HUES48 (cell line): ENCODE results near the gene TMEM266.

Source experiments
- H3K27ac ChIP-seq: one replicate; pipeline ENCODE4 v1.7.0; 2013; ENCODE audit warnings: low read depth, low read length, inconsistent platforms
- H3K27me3 ChIP-seq: 2 replicates; pipeline ENCODE4 v1.6.1; 2013; ENCODE audit warnings: mild to moderate bottlenecking, low read length; ENCODE audit not compliant: control insufficient read depth, insufficient read depth
- H3K36me3 ChIP-seq: 2 replicates; pipeline ENCODE4 v1.6.1; 2013; ENCODE audit warnings: low read length; ENCODE audit not compliant: control insufficient read depth, insufficient read depth
- H3K4me1 ChIP-seq: 2 replicates; pipeline ENCODE4 v1.6.1; 2013; ENCODE audit warnings: mild to moderate bottlenecking, low read length; ENCODE audit not compliant: control insufficient read depth, insufficient read depth
- H3K4me3 ChIP-seq: 2 replicates; pipeline ENCODE4 v1.5.1; 2013; ENCODE audit warnings: mild to moderate bottlenecking, low read depth, low read length
- H3K9ac ChIP-seq: 2 replicates; pipeline ENCODE4 v1.6.1; 2013; ENCODE audit warnings: mild to moderate bottlenecking, low read depth, low read length, moderate library complexity
- H3K9me3 ChIP-seq: 2 replicates; pipeline ENCODE4 v1.6.1; 2013; ENCODE audit warnings: low read length; ENCODE audit not compliant: control insufficient read depth, insufficient read depth

TMEM266 gene

DNA sequence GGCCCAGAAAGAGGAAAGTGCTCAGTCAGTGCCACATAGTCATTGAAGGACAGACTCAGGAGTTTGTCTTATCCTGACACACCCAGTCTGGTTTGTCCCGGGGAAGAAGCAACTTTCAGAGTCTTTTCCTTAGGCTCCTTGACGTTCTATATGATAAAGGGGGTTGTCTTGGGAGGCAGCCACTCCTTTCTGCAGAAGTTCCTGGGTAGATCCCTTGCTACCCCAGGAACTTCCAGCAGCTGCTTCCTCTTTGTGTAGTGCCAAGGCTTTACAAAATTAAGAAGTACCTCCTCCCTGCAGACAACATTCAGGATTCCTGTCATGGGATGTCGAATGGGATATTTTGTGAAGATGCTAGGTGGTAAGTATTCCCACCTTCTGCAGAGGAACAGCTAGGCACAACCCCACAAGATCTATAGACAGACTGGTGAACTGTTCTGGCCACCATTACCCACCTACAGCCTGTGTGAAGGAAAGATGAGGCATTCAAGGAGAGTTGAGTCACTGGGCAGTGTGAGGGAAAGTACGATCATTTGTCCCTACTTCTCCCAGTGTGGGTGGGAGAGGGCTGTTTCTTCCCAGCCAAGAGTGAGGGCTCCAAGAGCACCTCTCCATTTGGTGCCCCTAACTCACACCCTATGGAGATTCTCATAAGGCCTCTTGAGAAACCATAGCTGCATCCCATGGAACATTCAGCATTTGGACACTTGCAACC lies 11.3 kb downstream of the TMEM266 start:
- no peaks in the 10 kb centered on the region for H3K36me3 ChIP-seq
- H3K9ac ChIP-seq, result no peak overlapping the region
- H3K27ac ChIP-seq, result no peak overlapping the region

DNA sequence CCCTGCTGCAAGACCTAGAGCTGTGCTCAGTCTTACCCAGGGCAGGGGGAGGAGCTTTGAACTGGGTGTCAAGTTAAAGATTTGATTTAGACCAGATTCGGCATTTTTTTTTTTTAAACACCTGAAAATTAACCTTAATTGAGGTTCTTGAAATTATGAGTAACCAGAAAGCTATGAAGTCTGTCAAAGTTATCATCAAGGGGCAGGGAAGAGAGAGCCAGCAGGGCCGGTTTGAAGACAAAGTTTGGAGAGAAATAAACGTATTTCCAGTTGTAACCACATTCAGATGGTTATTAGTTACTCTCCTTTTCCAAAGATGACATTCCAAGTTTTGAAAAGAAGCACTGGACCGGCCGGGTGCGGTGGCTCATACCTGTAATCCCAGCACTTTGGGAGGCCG lies 12.0 kb downstream of the TMEM266 start:
- Histone ChIP-seq H3K4me3 (no peak overlapping the region), H3K9me3 (no peaks in the 10 kb centered on the region), H3K27ac (no peak overlapping the region), H3K27me3 (no peaks in the 10 kb centered on the region), H3K4me1 (no peaks in the 10 kb centered on the region), H3K36me3 (no peaks in the 10 kb centered on the region), H3K9ac (no peak overlapping the region)

More for the DNA sequence above, 11.3 kb downstream of the TMEM266 start:
- H3K27me3 ChIP-seq, result no peaks in the 10 kb centered on the region
- no peak overlapping the region for H3K4me3 ChIP-seq
- H3K4me1 ChIP-seq, result no peaks in the 10 kb centered on the region
- no peaks in the 10 kb centered on the region for H3K9me3 ChIP-seq

DNA sequence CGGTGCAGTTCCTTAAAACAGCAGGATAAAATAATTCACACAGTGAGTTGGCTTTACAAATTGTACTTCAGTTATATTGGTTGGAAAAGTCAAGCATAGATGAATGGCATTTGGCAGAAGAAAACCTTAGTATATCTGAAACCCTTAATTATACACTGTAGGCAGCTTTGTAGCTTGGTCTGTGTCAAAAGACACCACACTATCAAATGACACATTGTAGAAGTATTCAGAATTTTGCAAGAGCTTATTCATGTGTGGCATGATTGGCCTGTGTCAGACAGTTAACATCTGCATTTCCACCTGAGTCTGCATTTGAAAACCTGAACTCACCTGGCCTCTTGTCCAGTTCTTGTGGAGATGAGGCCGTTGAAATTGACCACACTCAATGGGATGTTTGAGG lies 13.8 kb downstream of the TMEM266 start:
- H3K4me1 ChIP-seq, result no peaks in the 10 kb centered on the region
- H3K27me3 ChIP-seq, result no peaks in the 10 kb centered on the region
- no peak overlapping the region for H3K9ac ChIP-seq
- H3K9me3 ChIP-seq, result no peaks in the 10 kb centered on the region
- no peak overlapping the region for H3K4me3 ChIP-seq
- no peak overlapping the region for H3K27ac ChIP-seq
- H3K36me3 ChIP-seq, result no peaks in the 10 kb centered on the region

DNA sequence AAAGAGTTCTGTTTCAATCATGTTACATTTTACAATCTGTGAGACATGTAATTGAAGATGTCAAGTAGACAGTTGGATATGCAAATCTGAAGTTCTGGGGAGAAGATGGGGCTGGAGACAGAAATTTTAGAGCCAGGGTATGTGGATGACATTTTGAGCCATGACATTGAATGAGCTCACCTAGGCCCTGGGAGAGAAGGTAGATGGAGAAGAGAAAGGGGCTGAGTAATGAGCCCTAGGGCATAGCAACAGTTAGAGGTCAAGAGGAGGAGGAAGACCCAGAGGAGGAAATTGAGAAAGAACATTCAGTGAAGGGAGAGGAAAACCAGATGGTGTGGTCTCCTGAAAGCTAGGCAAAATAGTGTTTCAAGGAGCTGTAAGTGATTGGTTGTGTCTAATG lies 15.3 kb downstream of the TMEM266 start:
- Histone ChIP-seq H3K4me3 (no peak overlapping the region), H3K4me1 (no peaks in the 10 kb centered on the region), H3K9ac (no peak overlapping the region), H3K9me3 (no peaks in the 10 kb centered on the region), H3K36me3 (no peaks in the 10 kb centered on the region), H3K27ac (no peak overlapping the region), H3K27me3 (no peaks in the 10 kb centered on the region)

DNA sequence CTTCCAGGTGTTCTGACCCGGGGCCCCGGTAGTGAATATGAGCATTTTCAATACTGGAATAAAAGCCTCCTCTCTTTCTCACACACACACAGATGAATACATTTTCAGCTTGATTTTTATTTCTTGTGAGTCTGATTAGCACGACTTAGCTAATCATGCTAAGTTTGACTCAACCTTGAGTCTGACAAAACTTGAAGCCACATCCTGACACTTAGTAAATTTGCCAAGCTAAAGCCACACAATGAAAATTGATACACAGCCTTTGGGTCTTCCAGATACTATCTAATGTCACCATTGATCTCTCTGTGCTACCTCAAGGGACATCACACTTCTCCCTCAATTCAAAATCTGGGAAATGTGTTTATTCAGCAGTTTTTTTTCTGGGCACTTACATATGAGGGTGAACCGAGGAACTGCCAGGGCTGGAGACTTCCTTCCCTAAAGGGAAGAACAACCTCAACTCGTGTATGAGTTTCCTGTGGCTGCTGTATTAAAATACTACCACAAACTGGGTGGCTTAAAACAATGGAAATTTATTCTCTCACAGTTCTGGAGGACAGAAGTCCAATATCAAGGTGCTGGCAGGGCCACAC lies 18.6 kb downstream of the TMEM266 start:
- H3K36me3 ChIP-seq, result no peaks in the 10 kb centered on the region
- H3K9ac ChIP-seq, result no peak overlapping the region
- no peaks in the 10 kb centered on the region for H3K27me3 ChIP-seq
- H3K27ac ChIP-seq, result no peak overlapping the region
- no peaks in the 10 kb centered on the region for H3K4me1 ChIP-seq
- H3K4me3 ChIP-seq, result no peak overlapping the region
- H3K9me3 ChIP-seq, result no peaks in the 10 kb centered on the region

DNA sequence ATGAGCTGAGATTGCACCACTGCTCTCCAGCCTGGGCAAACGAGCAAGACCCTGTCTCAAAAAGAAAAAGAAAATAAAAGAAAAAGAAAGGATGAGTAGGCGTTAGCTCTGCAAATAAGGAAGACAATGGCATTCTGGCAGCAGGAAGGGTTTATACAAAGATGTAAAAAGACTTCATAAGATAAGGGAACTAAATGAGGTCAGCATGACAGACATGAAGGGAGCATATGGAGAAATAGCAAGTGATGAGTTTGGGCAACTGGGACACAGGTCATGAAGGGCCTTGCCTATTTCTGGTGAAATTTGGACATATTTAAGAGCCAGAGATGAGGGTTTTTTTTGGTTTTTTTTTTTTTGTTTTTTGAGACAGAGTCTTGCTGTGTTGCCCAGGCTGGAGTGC lies 24.5 kb downstream of the TMEM266 start:
- Histone ChIP-seq H3K27me3 (no peaks in the 10 kb centered on the region), H3K4me1 (no peaks in the 10 kb centered on the region), H3K27ac (no peak overlapping the region), H3K36me3 (no peaks in the 10 kb centered on the region), H3K4me3 (no peak overlapping the region), H3K9me3 (no peaks in the 10 kb centered on the region), H3K9ac (no peak overlapping the region)

DNA sequence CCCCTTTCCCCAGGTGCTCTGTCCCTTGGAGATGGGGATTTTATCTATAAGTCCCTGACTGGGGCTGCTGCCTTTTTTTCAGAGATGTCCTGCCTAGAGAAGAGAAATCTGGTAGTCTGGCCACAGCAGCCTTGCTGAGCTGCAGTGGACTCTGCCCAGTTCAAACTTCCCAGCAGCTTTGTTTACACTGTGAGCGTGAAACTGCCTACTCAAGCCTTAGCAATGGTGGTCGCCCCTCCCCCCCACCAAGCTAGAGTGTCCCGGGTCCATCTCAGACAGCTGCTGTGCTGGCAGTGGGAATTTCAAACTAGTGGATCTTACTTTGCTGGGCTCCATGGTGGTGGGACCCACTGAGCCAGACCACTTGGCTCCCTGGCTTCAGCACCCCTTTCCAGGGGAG lies 38.9 kb downstream of the TMEM266 start:
- no peak overlapping the region for H3K4me3 ChIP-seq
- no peaks in the 10 kb centered on the region for H3K4me1 ChIP-seq
- H3K9me3 ChIP-seq, result no peaks in the 10 kb centered on the region
- H3K9ac ChIP-seq, result no peak overlapping the region
- H3K27ac ChIP-seq, result no peak overlapping the region
- no peaks in the 10 kb centered on the region for H3K27me3 ChIP-seq
- H3K36me3 ChIP-seq, result no peaks in the 10 kb centered on the region

DNA sequence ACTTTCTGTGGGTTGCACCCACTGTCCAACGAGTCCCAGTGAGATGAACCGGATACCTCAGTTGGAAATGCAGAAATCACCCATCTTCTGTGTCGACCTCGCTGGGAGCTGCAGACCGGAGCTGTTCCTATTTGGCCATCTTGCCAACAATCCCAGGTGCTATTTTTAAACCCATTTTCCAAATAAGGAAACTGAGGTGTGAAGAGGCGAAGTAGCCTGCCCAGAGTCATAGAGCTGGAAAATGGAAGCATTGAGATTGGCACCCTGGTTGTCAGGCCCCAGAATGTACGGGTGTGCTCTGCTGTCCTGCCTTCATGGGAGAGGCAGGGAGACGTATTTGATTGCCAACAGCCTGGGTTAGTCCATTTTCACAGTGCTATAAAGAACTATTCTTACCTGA lies 39.6 kb downstream of the TMEM266 start:
- H3K9me3 ChIP-seq, result no peaks in the 10 kb centered on the region
- no peak overlapping the region for H3K4me3 ChIP-seq
- no peaks in the 10 kb centered on the region for H3K4me1 ChIP-seq
- no peak overlapping the region for H3K27ac ChIP-seq
- no peaks in the 10 kb centered on the region for H3K36me3 ChIP-seq
- no peaks in the 10 kb centered on the region for H3K27me3 ChIP-seq
- no peak overlapping the region for H3K9ac ChIP-seq

DNA sequence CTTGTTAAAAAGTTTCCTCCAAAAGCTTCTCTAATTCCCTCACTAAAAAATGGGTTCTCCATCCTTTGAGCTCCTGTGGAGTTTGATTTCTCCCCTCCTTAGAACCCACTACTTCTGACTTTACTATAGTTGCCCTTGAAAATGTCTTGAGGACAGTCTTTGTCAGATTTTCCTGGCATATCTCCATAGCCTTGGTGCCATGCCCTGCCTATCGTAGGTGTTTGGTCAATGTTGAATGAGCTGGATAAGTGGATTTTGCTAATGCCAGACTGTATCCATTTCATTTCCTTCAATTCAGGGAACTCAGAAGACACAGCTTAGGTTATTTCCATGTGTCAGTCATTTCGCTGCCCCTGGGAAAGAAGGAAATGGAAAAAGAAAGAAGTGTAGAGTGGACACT lies 40.6 kb downstream of the TMEM266 start:
- Histone ChIP-seq H3K4me1 (no peaks in the 10 kb centered on the region), H3K27me3 (no peaks in the 10 kb centered on the region), H3K27ac (no peak overlapping the region), H3K36me3 (no peaks in the 10 kb centered on the region), H3K4me3 (no peak overlapping the region), H3K9ac (no peak overlapping the region), H3K9me3 (no peaks in the 10 kb centered on the region)

DNA sequence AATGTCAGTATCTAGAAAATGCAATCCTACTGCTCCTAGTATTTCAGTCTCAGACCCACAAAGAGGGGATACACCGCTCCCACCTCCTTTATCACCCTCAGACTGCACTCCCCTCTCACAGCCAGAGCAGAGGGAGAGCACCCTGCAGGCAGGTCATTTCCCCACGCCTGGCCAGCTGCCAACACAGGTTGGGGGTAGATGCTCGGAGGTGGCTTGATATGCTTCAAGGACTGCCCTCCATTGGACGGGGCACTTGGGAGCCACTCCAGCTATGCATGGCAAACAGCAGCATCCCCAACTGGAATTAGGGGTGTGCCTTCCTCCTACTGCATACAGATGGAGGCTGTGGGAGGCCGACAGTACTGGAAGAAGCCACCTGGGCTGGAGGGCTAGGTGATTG lies 41.9 kb downstream of the TMEM266 start:
- no peaks in the 10 kb centered on the region for H3K36me3 ChIP-seq
- no peaks in the 10 kb centered on the region for H3K4me1 ChIP-seq
- H3K9me3 ChIP-seq, result no peaks in the 10 kb centered on the region
- H3K27me3 ChIP-seq, result no peaks in the 10 kb centered on the region
- H3K9ac ChIP-seq, result no peak overlapping the region
- no peak overlapping the region for H3K4me3 ChIP-seq
- no peak overlapping the region for H3K27ac ChIP-seq

DNA sequence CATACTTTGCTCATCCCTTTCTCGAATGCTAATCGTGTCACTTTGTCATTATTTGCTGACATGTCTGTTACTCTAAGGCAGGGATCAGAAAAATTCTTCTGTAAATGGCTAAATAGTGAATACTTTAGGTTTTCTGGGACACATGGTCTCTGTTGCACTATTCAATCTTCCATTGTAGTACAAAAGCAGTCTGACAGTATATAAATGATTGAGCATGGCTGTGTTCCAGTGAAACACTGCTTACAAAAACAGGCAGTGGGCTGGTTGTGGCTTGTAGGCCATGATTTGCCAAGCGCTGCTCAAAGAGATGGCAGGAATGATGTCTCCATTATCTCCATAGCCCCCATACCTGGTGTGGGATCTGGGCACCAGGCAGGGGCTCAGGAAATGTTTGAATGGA lies 45.6 kb downstream of the TMEM266 start:
- no peaks in the 10 kb centered on the region for H3K9me3 ChIP-seq
- H3K36me3 ChIP-seq, result no peaks in the 10 kb centered on the region
- no peak overlapping the region for H3K9ac ChIP-seq
- H3K27ac ChIP-seq, result no peak overlapping the region
- H3K4me3 ChIP-seq, result no peak overlapping the region
- H3K4me1 ChIP-seq, result peaks cover 11% of the 10 kb centered on the region
- H3K27me3 ChIP-seq, result no peaks in the 10 kb centered on the region
